ENCODE data around the gene ABCA6.

The ABCA6 gene

GRCh38 chr17:69050999-69051775 lies 90.5 kb downstream of the ABCA6 start:
- TF ChIP-seq CTCF (IDR thresholded peaks at IDR 0.05; ENCODE audit: extremely low read depth, missing control alignments) = no peak
- DNase-seq (ENCODE audit: low spot score) = no peak

- no peak for TF ChIP-seq CTCF (IDR thresholded peaks at IDR 0.05; ENCODE audit: extremely low read depth, missing control alignments)
- no peak for DNase-seq (ENCODE audit: low spot score)
Observed at GRCh38 chr17:69048634-69049033, 93.1 kb downstream of the ABCA6 start.

GRCh38 chr17:69047368-69048263 lies 94.1 kb downstream of the ABCA6 start:
- no peak for DNase-seq (ENCODE audit: low spot score)
- no peak for TF ChIP-seq CTCF (IDR thresholded peaks at IDR 0.05; ENCODE audit: extremely low read depth, missing control alignments)

GRCh38 chr17:69046121-69046807 lies 95.4 kb downstream of the ABCA6 start:
- TF ChIP-seq CTCF (IDR thresholded peaks at IDR 0.05; ENCODE audit: extremely low read depth, missing control alignments) = no peak
- DNase-seq (ENCODE audit: low spot score) = no peak

GRCh38 chr17:69045646-69046045 lies 96.0 kb downstream of the ABCA6 start:
- no peak for TF ChIP-seq CTCF (IDR thresholded peaks at IDR 0.05; ENCODE audit: extremely low read depth, missing control alignments)
- DNase-seq (ENCODE audit: low spot score) = no peak

- no peak for TF ChIP-seq CTCF (IDR thresholded peaks at IDR 0.05; ENCODE audit: extremely low read depth, missing control alignments)
- no peak for DNase-seq (ENCODE audit: low spot score)
Observed at GRCh38 chr17:69044371-69044770, 97.3 kb downstream of the ABCA6 start.

Data from GM20000 (cell line).